Measurements from ENCODE around the gene LRRC52.

DNA sequence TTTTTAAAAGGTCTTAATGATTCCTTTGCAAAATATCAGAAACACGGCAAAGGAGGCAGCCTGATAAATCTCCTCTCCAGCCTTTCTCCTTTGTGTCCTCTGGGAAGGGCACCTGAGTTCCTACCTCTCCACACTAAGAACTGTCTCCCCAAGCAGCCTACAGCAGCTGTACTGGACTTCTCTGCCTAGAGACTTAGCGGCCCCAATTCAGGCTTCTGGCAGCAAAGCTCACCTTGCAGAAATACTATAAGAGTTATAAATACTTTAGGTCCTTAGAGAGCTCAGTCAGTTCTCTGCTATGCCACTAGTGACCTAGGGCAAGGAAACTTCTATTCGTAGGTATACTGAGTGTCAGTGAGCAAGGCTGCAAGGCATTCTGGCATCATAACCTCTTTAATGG, 33.9 kb downstream of the LRRC52 start:
- TF ChIP-seq CTCF (conservative IDR thresholded peaks at IDR 0.05) (no peak), EZH2 (IDR thresholded peaks at IDR 0.05; ENCODE audit: low read depth) (no peak)
